K562 (cell line): ENCODE data around the gene CCDC106. TPM values are rescaled to one million over a fixed set of nuclear protein-coding genes. Genes with fewer than 3 reads are reported as not detected.
A peak's percentile ranks its signal among the peaks of the same experiment; 100 is the strongest.

Experiments used
- BACH1 ChIP-seq: fragments of 200-800 bp; sonication (Bioruptor generic); IDR thresholded peaks from 2 replicates; pipeline ENCODE4 v1.6.1; 2016; ENCODE audit warnings: missing genetic modification characterization, missing compliant biosample characterization
- BDP1 ChIP-seq: IDR thresholded peaks from 3 replicates; pipeline ENCODE4 v1.6.1; 2011; ENCODE audit not compliant: insufficient read length, insufficient read depth
- CHCHD3 ChIP-seq: fragments of 250-450 bp; sonication (Bioruptor Pico); IDR thresholded peaks from 2 replicates; pipeline ENCODE4 v2.1.2; 2022; ENCODE audit warnings: mild to moderate bottlenecking
- CXXC5 ChIP-seq: fragments of 250-450 bp; sonication (Bioruptor Pico); IDR thresholded peaks from 2 replicates; pipeline ENCODE4 v1.8.0; 2022; ENCODE audit warnings: inconsistent platforms, mild to moderate bottlenecking, moderate library complexity
- EP400 ChIP-seq: fragments of 450-650 bp; IDR thresholded peaks from 2 replicates; pipeline ENCODE4 v1.6.1; 2017; ENCODE audit warnings: antibody characterized with exemption, mild to moderate bottlenecking, moderate library complexity
- FOXK1 ChIP-seq: sonication (generic); formaldehyde crosslinking; IDR thresholded peaks from 2 replicates; pipeline ENCODE4 v1.8.0; 2022; ENCODE audit warnings: missing genetic modification reagents, mild to moderate bottlenecking, borderline replicate concordance
- GABPB2 ChIP-seq: fragments of 250-450 bp; sonication (Bioruptor Pico); conservative IDR thresholded peaks from 2 replicates; pipeline ENCODE4 v1.5.1; 2021; ENCODE audit warnings: mild to moderate bottlenecking
- GTF2B ChIP-seq: IDR thresholded peaks from 2 replicates; pipeline ENCODE4 v1.6.1; 2011; ENCODE audit not compliant: insufficient read length; ENCODE audit errors: extremely low read depth
- LCOR ChIP-seq: sonication (generic); formaldehyde crosslinking; IDR thresholded peaks from 2 replicates; pipeline ENCODE4 v1.8.0; 2022; ENCODE audit warnings: mild to moderate bottlenecking, missing genetic modification reagents
- LEF1 ChIP-seq: fragments of 450-650 bp; IDR thresholded peaks from 2 replicates; pipeline ENCODE4 v1.6.1; 2016; ENCODE audit warnings: mild to moderate bottlenecking
- NFATC3 ChIP-seq: fragments of 450-650 bp; IDR thresholded peaks from 2 replicates; pipeline ENCODE4 v1.6.1; 2017; ENCODE audit warnings: mild to moderate bottlenecking
- OTX1 ChIP-seq: fragments of 450-650 bp; formaldehyde crosslinking; IDR thresholded peaks from 2 replicates; pipeline ENCODE4 v1.4.0; 2022; ENCODE audit warnings: mild to moderate bottlenecking
- PHB2 ChIP-seq: fragments of 450-650 bp; IDR thresholded peaks from 2 replicates; pipeline ENCODE4 v1.6.1; 2017; ENCODE audit warnings: low read depth
- RNF219 ChIP-seq: fragments of 250-450 bp; sonication (Bioruptor Pico); IDR thresholded peaks from 2 replicates; pipeline ENCODE4 v1.5.0; 2022; ENCODE audit warnings: mild to moderate bottlenecking
- SIN3A ChIP-seq, 2 experiments: fragments of 150-350 bp in 1 of 2; IDR thresholded peaks; 2 replicates each; pipeline ENCODE4 v1.6.1; 2011 to 2016; ENCODE audit warnings: borderline replicate concordance in 2 of 2, low read depth in 2 of 2, low read length in 2 of 2, mild to moderate bottlenecking in 2 of 2, moderate library complexity in 2 of 2; ENCODE audit not compliant: control insufficient read depth in 1 of 2
- SIX5 ChIP-seq, 2 experiments: IDR thresholded peaks; 2 replicates each; pipeline ENCODE4 v1.6.1; 2011; ENCODE audit warnings: low read length in 2 of 2, borderline replicate concordance in 1 of 2, low read depth in 1 of 2, mild to moderate bottlenecking in 1 of 2, moderate library complexity in 1 of 2; ENCODE audit not compliant: insufficient read depth in 1 of 2
- SLC30A9 ChIP-seq: fragments of 250-450 bp; sonication (Bioruptor Pico); IDR thresholded peaks from 2 replicates; pipeline ENCODE4 v1.8.0; 2022; ENCODE audit warnings: mild to moderate bottlenecking, moderate library complexity
- SNIP1 ChIP-seq: fragments of 450-650 bp; IDR thresholded peaks from 2 replicates; pipeline ENCODE4 v1.7.1; 2017; ENCODE audit warnings: low read depth, mild to moderate bottlenecking
- TBP ChIP-seq: optimal IDR thresholded peaks from 2 replicates; pipeline ENCODE3; 2011; ENCODE audit warnings: low read depth, low read length, improper control_type of control experiment
- TCF7L2 ChIP-seq: fragments of 150-350 bp; IDR thresholded peaks from 2 replicates; pipeline ENCODE4 v1.6.1; 2016; ENCODE audit warnings: low read depth, mild to moderate bottlenecking, low read length, moderate library complexity
- TOE1 ChIP-seq, 2 experiments: fragments of 450-650 bp in 1 of 2; sonication (generic) in 1 of 2; formaldehyde crosslinking in 1 of 2; IDR thresholded peaks; 2 replicates each; pipeline versions ENCODE4 v1.7.1 to v1.8.0; 2016 to 2022; ENCODE audit warnings: borderline replicate concordance in 2 of 2, mild to moderate bottlenecking in 2 of 2, antibody characterized with exemption in 1 of 2, inconsistent platforms in 1 of 2, low read depth in 1 of 2, missing genetic modification reagents in 1 of 2, moderate library complexity in 1 of 2
- ZEB2 ChIP-seq: fragments of 450-650 bp; IDR thresholded peaks from 2 replicates; pipeline ENCODE4 v1.6.1; 2016
- ZFX ChIP-seq: sonication (generic); formaldehyde crosslinking; IDR thresholded peaks from 2 replicates; pipeline ENCODE4 v1.8.0; 2022; ENCODE audit warnings: mild to moderate bottlenecking, missing genetic modification reagents, moderate library complexity
- ZNF395 ChIP-seq: fragments of 200-800 bp; sonication (Bioruptor generic); IDR thresholded peaks from 2 replicates; pipeline ENCODE4 v1.6.1; 2017; ENCODE audit warnings: missing genetic modification characterization, missing compliant biosample characterization
- ZNF740 ChIP-seq, 3 experiments: fragments of 200-800 bp in 1 of 3; sonication (Bioruptor generic) in 1 of 3; sonication (generic) in 1 of 3; formaldehyde crosslinking in 1 of 3; IDR thresholded peaks; 2 replicates each; pipeline versions ENCODE4 v1.6.1 to v1.8.0; 2016 to 2022; ENCODE audit warnings: mild to moderate bottlenecking in 2 of 3, missing compliant biosample characterization in 2 of 3, missing genetic modification characterization in 2 of 3, missing genetic modification reagents in 1 of 3
- polyA plus RNA-seq, 8 experiments: library from polyadenylated mRNA; depleted of rRNA in 4 of 8; stranded (reverse) in 5 of 8; unstranded in 3 of 8; fragments of >200 nt; fragmentation: Nextera tagmentation in 2 of 8; fragmentation: Illumina TruSeq in 1 of 8; extraction: Ambion mirVana in 2 of 8; extraction: Trizol in 1 of 8; gene quantifications; 2 replicates each; pipeline versions ENCODE4 v1.2.1 to v1.2.3, GENCODE V29; 2011 to 2014; ENCODE audit warnings: inconsistent platforms in 1 of 8, missing spikeins in 1 of 8
- total RNA-seq, 7 experiments: library from RNA; depleted of rRNA in 6 of 7; stranded (reverse); fragments of >200 nt in 6 of 7; fragmentation: Illumina TruSeq in 2 of 7; extraction: Trizol in 2 of 7; gene quantifications; 2 replicates each; pipeline versions ENCODE4 v1.2.1 to v1.2.3, GENCODE V29; 2011 to 2021; ENCODE audit warnings: low replicate concordance in 1 of 7

CCDC106 gene
- total and polyA plus RNA-seq, 9 of the 15 experiments (the other 6 are each of a cell fraction or from before 2014, with no cell fraction given), result 0.10 to 27.5 (median 15.0) TPM; not detected in 1

- TF ChIP-seq EP400 (no peak), CHCHD3 (CRISPR knock-in tag) (no peak), RNF219 (CRISPR knock-in tag) (no peak), TBP (no peak), ZNF740 (CRISPR knock-in tag; IDR thresholded peaks at IDR 0.05) (0 out of 2 replicates have a peak, but pooled peaks have one; percentile 2), ZNF740 (tag; IDR thresholded peaks at IDR 0.05) (no peak), GABPB2 (CRISPR knock-in tag) (no peak), SIN3A (IDR thresholded peaks at IDR 0.05; ENCODE audit: borderline replicate concordance in 2 of 2, control insufficient read depth in 1 of 2, low read depth in 2 of 2, low read length in 2 of 2) (peak in 1 of 2 experiments; percentile 39; a peak in 1 of 4 replicates), ZEB2 (no peak), TCF7L2 (no peak), ZFX (CRISPR knock-in tag) (peak; percentile 67), BDP1 (no peak), CXXC5 (CRISPR knock-in tag) (0 out of 2 replicates have a peak, but pooled peaks have one; percentile 34), SLC30A9 (CRISPR knock-in tag) (no peak), LCOR (CRISPR knock-in tag) (no peak), TOE1 (IDR thresholded peaks at IDR 0.05; ENCODE audit: borderline replicate concordance) (no peak), TOE1 (CRISPR knock-in tag; IDR thresholded peaks at IDR 0.05; ENCODE audit: borderline replicate concordance, low read depth) (no peak), BACH1 (tag) (no peak), LEF1 (0 out of 2 replicates have a peak, but pooled peaks have one; percentile 13), PHB2 (no peak), NFATC3 (no peak), FOXK1 (no peak), SIX5 (IDR thresholded peaks at IDR 0.05; ENCODE audit: borderline replicate concordance in 1 of 2, insufficient read depth in 1 of 2, low read depth in 1 of 2, low read length in 2 of 2) (no peak), SNIP1 (no peak), ZNF395 (CRISPR knock-in tag) (no peak), GTF2B (no peak), OTX1 (CRISPR knock-in tag) (no peak)
These were observed 25.5 kb downstream of the CCDC106 start (continued) for GRCh38 chr19:55673465-55673864.
